GM18858 (cell line): ENCODE data around the gene DPP3.

Experiments
- ATAC-seq: cut with Tn5 transposase; IDR thresholded peaks from one replicate; pipeline ENCODE4 v1.9.1; 2021; ENCODE audit not compliant: unreplicated experiment

DPP3 gene

DNA sequence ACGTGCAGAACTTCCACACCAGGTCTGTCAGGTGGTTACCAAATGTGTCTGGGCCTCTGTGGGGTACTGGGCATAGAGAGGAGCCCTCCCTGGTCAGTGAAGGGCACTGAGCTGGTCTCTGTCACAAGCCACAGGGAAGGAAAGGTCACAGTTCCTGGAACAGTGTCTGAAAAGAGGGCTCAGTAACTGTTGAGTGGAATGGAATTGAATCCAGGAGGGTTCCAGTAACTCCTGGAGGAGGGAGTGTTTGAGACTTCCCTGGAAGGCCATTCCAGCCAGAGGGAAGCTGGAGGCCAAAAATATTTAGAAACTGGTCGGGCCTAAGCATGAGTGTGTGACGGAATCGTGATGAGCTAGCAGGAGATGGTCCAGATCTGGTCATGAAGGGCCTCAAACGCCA, 74.4 kb downstream of the DPP3 start:
- ATAC-seq: no peak

DNA sequence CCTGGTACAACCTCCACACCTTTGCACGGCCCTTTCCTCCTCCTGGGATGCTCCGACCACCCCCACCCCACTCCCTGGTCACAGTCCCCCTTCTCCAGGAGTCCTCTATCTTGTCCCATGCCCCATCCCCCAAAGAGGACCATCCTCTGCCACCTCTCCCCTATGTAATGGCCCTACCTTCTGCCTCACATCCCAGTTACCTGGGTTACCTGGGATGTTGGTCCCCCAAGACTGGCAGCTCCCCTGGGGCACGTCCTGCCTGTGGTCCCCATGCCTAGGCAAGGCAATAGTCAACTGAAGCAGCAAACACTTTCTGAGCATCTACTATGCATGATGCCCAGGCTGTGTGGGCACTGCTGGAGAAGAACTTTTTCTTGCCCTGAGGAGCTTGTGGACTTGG, 75.2 kb downstream of the DPP3 start:
- no peak for ATAC-seq

DNA sequence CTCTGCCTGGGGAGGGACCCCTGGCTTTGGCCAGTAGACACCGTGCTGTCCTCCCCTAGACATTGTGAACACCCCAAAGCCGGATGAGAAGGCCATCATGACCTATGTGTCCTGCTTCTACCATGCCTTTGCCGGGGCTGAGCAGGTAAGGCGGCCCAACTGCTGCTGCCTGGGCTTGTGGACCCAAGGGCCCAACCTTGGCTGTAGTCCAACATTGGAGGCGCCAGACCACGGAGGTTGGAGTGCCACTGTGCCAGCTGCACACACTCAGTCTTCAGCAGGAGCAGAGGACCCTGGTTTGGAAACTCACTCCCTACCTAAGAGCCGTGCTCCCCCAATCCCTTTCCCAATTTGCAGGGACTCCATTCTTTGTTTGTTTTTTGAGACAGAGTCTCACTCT, 75.9 kb downstream of the DPP3 start:
- no peak for ATAC-seq

- ATAC-seq: no peak
These were observed 77.6 kb downstream of the DPP3 start for GRCh38 chr11:66557733-66558326.
